LNCAP (cell line): ENCODE results near the gene OTOF.

ENCODE experiments used
- TF ChIP-seq, protein P1 (sequence below): fragments of 450-650 bp; IDR thresholded peaks from 2 replicates; pipeline ENCODE4 v1.5.1; 2017; ENCODE audit warnings: mild to moderate bottlenecking

Gene OTOF

GRCh38 chr2:26489213-26489850 lies 11.4 kb upstream of the OTOF start:
- TF ChIP-seq, protein P1, sequence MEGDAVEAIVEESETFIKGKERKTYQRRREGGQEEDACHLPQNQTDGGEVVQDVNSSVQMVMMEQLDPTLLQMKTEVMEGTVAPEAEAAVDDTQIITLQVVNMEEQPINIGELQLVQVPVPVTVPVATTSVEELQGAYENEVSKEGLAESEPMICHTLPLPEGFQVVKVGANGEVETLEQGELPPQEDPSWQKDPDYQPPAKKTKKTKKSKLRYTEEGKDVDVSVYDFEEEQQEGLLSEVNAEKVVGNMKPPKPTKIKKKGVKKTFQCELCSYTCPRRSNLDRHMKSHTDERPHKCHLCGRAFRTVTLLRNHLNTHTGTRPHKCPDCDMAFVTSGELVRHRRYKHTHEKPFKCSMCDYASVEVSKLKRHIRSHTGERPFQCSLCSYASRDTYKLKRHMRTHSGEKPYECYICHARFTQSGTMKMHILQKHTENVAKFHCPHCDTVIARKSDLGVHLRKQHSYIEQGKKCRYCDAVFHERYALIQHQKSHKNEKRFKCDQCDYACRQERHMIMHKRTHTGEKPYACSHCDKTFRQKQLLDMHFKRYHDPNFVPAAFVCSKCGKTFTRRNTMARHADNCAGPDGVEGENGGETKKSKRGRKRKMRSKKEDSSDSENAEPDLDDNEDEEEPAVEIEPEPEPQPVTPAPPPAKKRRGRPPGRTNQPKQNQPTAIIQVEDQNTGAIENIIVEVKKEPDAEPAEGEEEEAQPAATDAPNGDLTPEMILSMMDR, result no peak

DNA sequence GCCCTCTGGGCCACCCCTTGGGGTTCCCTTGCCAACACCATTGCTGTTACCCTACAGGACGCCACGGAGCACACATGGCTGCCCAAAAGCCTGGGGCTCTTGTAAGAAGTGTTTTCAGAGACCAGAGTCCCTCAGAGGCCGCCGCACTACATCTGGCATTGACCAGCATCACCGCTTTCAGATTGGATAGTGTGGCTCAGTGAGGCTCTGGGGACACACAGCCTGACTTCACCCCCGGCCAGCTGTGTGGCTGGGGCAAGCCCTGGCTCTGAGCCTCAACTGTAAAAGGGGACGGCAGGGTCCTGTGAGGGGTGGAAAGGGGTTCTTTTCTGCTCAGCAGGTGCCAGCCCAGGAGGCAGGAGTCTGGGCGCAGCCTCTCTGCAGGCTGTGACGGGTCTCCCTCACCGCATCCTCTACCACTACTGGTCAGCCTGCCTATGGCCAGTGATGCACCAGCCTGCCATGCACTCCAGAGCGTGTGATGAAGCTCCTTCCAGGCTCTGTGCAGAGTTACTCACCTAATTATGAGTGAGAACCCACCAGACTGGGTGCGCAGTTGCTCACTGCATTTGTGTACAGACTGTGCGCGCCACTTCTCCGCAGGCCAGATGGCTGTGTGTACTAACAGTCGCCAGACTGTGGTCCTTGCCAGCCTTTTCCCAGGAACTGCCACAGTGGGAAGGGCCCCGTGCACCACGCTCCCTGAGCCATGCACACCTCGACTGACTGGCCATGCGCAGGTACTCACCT lies 10.7 kb upstream of the OTOF start:
- TF ChIP-seq, protein P1, result no peak

GRCh38 chr2:26487192-26487591 lies 9.3 kb upstream of the OTOF start:
- TF ChIP-seq, protein P1, result no peak

DNA sequence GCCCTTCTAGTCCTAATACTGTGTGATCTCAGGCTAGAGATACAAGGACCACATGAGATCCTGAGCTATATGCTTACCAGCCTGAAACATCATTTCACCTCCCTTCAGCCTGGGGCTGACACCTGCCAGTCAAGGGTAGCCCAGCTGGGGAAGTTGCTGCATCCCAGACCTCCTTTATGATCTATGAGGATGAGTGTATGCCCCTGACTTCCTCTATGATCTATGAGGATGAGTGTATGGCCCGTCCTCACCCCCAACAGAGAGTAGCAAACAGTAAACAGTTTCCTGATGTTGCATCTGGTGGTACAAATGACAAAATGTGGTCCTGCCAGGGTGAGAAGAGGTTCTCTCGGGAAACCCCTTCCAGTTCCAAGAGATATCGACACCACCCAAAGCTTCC lies 8.9 kb upstream of the OTOF start:
- TF ChIP-seq, protein P1, result no peak

- TF ChIP-seq, protein P1, result no peak
These were observed 7.9 kb upstream of the OTOF start for GRCh38 chr2:26485725-26486418.

DNA sequence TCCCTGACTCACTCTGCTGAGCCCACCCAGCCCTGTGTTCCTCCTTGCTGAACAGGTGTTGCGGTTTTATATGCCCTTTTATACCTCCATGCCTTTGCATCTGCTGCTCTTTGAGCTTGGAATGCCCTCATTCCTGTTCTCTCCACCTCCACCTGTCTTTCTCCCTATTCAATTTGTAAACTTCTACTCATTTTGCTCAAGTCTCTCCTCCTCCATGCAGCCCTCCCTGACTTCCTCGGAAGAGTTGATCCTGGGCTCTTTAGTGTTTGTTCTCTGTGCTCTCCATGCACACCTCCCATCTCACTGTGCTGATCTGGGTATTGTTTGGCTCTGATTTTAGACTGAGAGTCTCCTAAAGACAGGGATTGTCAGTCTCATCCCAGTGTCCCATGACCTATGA lies 7.2 kb upstream of the OTOF start:
- TF ChIP-seq, protein P1, result no peak

DNA sequence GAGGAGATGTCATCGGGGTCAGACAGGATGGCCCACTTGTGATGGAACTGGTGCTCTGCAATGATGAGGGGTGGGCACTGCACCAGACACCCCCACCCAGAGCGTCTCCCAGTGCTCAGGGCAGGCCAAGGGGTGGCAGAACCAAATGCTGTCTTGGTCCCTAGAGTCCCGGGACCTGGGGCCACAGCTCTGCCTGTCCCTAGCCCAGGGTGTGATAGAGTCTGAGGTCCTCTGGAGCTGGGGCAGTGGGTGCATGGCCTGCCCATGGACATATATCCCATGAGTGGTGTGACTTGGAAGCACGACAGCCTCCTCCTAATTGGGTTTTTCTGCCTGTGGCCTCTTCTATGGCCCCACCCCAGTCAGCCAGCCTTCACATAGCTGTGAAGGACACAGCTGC lies 6.7 kb upstream of the OTOF start:
- TF ChIP-seq, protein P1, result no peak
